ENCODE measurements around the gene PHF14.

PHF14 gene

DNA sequence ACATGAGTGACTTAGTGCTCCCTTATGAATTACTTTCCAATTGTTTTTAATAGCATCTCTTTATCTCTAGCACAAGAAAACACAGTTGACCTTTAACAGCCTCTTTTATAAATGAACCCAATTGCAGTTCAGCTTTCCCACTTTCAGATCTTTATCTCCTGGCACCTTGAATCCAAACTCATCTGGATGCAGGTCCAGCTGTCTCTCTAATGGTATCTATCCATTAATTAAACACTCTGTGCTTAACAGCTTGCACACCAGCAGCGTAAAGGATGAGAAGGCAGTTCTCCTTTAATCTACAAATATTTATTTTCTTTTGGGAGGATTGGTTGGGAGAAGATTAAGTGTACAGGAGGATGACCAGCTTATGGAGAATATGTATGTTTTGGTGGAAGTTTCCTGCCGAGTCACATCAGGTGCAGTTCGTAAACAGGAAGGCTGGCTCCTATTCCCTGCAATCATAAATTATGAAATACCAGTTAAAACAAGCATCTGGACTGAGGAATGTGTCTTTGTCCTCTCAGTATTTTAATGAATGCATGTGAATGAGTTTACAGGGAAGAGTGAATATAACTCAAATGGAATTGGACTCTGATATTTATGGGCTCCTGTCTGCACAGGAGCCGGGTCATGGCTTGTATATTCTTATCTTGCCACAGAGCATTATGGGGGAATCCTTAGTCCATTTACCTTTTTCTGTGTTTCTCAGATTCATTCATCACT lies 232.7 kb downstream of the PHF14 start:
- no peak for DNase-seq

DNA sequence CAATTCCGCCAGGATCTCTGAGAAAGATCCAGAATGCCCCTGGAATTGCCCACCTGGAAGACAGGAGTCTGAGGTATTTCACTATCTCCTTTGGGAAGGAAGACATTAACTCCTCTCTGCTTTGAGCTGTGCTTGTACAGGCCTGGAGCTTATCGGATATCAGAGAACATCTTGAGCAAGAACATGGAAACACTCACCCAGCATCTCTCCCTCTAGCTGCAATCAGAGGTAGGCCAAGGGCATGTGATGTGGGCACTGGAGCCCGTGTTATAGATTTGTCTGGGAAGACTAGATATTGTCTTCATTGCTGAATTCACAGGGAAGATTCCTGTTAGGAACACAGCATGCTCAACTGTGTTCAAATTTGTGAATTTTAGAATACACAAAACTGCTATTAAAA lies 233.9 kb downstream of the PHF14 start:
- no peak for DNase-seq

DNA sequence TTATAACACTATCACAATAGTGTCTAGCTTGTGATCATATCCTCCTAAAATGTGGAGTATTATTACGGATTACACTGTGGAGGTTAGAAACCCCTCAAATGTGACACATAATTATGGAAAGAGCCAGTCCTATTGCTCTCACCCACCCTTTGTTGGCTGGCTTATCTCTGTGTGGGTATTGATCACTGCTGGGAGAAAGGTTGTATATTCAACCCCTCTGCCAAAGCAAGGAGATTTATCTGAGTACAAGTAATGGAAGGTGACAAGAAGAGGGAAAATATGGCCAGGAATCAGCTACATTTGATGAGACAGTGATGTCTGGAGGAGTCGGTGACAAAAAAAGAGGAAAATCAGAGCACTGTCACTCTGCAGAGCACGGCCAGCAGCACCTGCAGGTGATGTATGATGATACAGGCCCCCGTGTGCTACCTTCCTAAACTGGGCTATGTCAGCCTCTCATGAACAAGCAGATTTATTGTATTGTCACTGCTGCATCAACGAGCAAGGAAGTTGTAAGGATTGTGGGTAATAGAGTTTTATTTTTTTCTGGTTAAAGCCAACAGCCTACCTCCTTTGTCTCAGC lies 235.3 kb downstream of the PHF14 start:
- no peak for DNase-seq

DNA sequence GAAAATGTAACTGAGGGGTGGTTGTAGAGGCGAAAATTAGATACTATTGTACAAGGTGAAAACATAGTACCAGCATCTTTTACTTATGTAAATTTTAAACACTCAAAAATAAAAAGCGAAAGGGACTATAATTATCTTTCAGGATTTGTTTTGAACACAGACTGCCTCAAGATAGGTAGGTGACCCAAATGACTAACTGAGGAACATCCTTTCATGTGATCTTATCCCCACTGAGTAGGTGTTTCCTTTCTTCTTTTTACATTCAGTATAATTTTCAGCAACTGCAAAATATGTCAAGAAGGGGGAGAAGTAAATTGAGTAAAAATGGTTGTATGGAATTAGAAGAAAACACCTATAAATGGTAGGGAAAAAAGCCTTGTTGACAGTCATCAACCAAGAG lies 236.7 kb downstream of the PHF14 start:
- no peak for DNase-seq

DNA sequence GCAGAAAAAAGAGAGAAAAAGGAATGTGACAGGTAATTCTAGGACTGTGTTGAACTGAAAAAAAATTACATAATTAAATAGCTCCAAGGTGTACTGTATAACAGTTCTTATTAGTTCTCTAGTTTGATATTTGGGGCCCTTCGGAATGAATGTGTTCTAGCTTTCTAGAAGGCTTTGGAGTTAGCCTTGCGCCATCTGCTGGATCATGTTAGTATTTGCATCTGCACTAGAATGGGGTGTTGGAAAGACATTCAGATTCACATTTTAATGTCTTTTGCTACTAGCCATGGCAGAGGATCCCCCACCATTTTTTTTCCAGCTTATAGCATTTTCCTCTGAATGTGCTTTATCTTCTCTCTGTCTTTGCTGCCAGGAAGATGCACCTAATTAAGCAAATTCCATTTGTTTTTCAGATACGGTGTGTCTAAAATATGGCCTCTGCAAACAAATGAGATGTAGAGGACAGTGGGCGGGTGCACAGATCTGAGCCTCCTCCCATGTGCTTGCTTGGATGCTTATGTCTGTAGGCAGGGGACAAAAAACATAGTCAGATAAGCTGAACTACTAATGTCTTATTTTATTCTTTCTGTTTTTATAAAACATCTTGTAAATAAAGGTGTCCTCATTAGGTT lies 238.5 kb downstream of the PHF14 start:
- peak in 36 of 56 donors; percentile 2 to 75 (median 30) for DNase-seq

DNA sequence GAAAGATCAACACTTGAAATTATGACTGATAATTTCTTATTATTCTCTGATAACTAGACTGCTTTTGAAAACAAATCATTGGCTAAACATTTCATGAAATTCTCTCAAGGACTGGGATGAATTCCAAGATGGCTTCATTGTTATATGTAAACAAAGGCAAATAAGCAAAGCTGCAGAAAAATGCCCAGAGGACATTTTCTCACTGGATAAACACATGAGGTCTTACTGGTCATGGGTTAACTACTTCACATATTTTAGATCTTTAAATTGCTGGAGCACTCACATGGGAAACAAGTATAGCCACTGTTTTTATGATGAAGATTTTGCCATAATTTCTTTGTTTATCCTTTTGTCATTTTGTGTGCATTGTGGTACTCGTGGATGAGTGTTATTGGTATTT lies 239.1 kb downstream of the PHF14 start:
- no peak for DNase-seq

DNA sequence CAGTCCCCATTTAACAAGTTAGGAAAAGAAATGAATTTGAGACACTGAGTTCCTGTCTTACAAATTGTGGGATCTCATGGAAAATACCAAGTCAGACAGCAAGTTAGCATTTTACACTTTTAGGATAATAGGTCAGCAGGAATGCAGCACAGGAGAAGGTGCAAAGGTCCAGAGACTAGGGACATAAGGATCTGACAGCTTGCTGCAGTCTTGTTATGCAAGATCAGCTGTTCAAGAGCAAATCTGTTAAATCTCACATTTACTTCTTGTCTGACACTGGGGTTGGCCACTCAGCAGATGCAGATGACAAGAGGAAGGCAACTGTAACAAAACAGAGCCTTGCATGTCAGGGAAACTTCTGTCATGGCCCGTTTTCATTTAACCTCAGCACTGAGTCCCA lies 239.6 kb downstream of the PHF14 start:
- DNase-seq = no peak

DNA sequence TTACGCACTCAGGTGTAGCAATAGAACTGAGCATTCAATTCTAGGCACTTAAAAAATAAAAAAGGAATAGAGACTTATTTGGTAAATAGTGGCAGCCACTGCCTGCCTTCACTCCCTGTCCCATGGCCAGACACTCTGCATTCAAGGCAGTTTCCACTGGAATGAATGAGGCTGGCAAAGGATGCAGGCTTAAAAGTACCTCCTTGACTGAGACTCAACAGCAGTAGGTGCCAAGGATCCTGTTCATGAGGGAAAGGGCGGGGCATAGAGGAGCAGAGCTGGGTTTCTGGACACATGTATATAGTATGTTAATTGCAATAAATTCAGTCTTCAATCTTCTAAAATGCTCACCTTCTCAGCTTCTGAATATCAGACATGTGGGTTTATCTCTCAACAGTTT lies 242.6 kb downstream of the PHF14 start:
- peak in 1 of 56 donors; percentile 16 for DNase-seq

DNA sequence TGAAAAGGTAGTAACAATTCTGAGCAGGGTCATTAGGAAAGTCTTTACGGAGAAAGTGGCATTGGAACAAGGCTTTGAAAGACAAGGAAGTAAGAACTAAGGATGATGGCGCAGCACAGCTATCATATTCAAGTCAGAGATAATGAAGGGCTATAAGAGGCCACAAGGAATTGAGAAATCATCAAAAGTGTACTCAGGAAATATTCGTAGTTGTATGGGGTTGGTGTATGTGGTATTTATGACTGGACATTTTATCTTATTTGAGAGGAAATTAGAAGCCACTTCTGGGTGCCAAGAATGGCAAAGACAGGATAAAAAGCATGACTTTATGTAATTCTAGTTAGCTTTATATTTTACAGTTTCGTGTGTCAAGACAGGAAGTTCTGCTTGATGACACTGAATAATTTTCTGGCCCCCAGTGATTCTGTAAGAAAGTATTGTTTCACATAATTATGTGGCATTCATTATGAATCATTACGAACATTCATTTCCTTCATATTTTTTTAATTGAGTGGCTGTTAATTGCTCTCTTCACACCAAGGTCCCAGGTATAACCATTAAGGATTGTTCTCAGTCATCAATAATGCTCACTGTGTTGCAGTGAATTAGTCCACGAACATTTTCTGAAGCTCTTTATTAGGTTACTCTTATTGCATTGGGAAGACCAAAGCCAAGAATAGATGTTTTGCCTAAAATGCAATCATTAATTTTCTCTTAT lies 244.3 kb downstream of the PHF14 start:
- no peak for DNase-seq
